Measurements from ENCODE around the gene CDC14B.

Gene CDC14B

GRCh38 chr9:96607971-96608370 is 11.7 kb downstream of the CDC14B start:
- Histone ChIP-seq H3K27me3 (ENCODE audit: insufficient read depth, poor library complexity, severe bottlenecking) (peaks cover 4% of the 10 kb centered on the region), H3K27ac (replicated peaks) (no peak overlapping the region), H3K4me3 (replicated peaks; ENCODE audit: insufficient read depth, low read length) (no peak overlapping the region)
- TF ChIP-seq CTCF (IDR thresholded peaks at IDR 0.05; ENCODE audit: insufficient read depth, low read length) (no peak), POLR2AphosphoS5 (IDR thresholded peaks at IDR 0.05; ENCODE audit: low read depth) (no peak), REST (IDR thresholded peaks at IDR 0.05; ENCODE audit: insufficient replicate concordance, low read depth) (no peak), GABPA (IDR thresholded peaks at IDR 0.05; ENCODE audit: low read depth) (no peak), SPI1 (IDR thresholded peaks at IDR 0.05; ENCODE audit: borderline replicate concordance, low read depth) (no peak)
- no peak for DNase-seq (ENCODE audit: low read depth in 1 of 2, low spot score in 1 of 2)

GRCh38 chr9:96605328-96605727 is 14.3 kb downstream of the CDC14B start:
- no peaks in the 10 kb centered on the region for H3K27me3 ChIP-seq (ENCODE audit: insufficient read depth, poor library complexity, severe bottlenecking)
- DNase-seq (ENCODE audit: low read depth in 1 of 2, low spot score in 1 of 2): no peak
- no peak for TF ChIP-seq SPI1 (IDR thresholded peaks at IDR 0.05; ENCODE audit: borderline replicate concordance, low read depth)
- H3K27ac ChIP-seq (replicated peaks): no peak overlapping the region
- H3K4me3 ChIP-seq (replicated peaks; ENCODE audit: insufficient read depth, low read length): no peak overlapping the region

- Histone ChIP-seq H3K4me3 (replicated peaks; ENCODE audit: insufficient read depth, low read length) (no peak overlapping the region), H3K27me3 (ENCODE audit: insufficient read depth, poor library complexity, severe bottlenecking) (no peaks in the 10 kb centered on the region), H3K27ac (replicated peaks) (no peak overlapping the region)
- DNase-seq (ENCODE audit: low read depth in 1 of 2, low spot score in 1 of 2): no peak
- TF ChIP-seq GABPA (IDR thresholded peaks at IDR 0.05; ENCODE audit: low read depth) (no peak), CTCF (IDR thresholded peaks at IDR 0.05; ENCODE audit: insufficient read depth, low read length) (no peak), POLR2AphosphoS5 (IDR thresholded peaks at IDR 0.05; ENCODE audit: low read depth) (no peak), REST (IDR thresholded peaks at IDR 0.05; ENCODE audit: insufficient replicate concordance, low read depth) (no peak), SPI1 (IDR thresholded peaks at IDR 0.05; ENCODE audit: borderline replicate concordance, low read depth) (no peak)
Observed at GRCh38 chr9:96604004-96604319, 15.7 kb downstream of the CDC14B start.

- no peak overlapping the region for H3K4me3 ChIP-seq (replicated peaks; ENCODE audit: insufficient read depth, low read length)
- no peaks in the 10 kb centered on the region for H3K27me3 ChIP-seq (ENCODE audit: insufficient read depth, poor library complexity, severe bottlenecking)
- DNase-seq (ENCODE audit: low read depth in 1 of 2, low spot score in 1 of 2): no peak
- H3K27ac ChIP-seq (replicated peaks): no peak overlapping the region
- no peak for TF ChIP-seq SPI1 (IDR thresholded peaks at IDR 0.05; ENCODE audit: borderline replicate concordance, low read depth)
- TF ChIP-seq GABPA (IDR thresholded peaks at IDR 0.05; ENCODE audit: low read depth): no peak
- TF ChIP-seq POLR2AphosphoS5 (IDR thresholded peaks at IDR 0.05; ENCODE audit: low read depth): no peak
Observed at GRCh38 chr9:96603305-96604003, 16.2 kb downstream of the CDC14B start.

GRCh38 chr9:96599298-96599697 is 20.3 kb downstream of the CDC14B start:
- no peak for DNase-seq (ENCODE audit: low read depth in 1 of 2, low spot score in 1 of 2)
- Histone ChIP-seq H3K27ac (replicated peaks) (no peak overlapping the region), H3K27me3 (ENCODE audit: insufficient read depth, poor library complexity, severe bottlenecking) (no peaks in the 10 kb centered on the region), H3K4me3 (replicated peaks; ENCODE audit: insufficient read depth, low read length) (no peak overlapping the region)
- TF ChIP-seq POLR2AphosphoS5 (IDR thresholded peaks at IDR 0.05; ENCODE audit: low read depth) (no peak), SPI1 (IDR thresholded peaks at IDR 0.05; ENCODE audit: borderline replicate concordance, low read depth) (no peak), REST (IDR thresholded peaks at IDR 0.05; ENCODE audit: insufficient replicate concordance, low read depth) (no peak), CTCF (IDR thresholded peaks at IDR 0.05; ENCODE audit: insufficient read depth, low read length) (no peak), GABPA (IDR thresholded peaks at IDR 0.05; ENCODE audit: low read depth) (no peak)

Measured in HL-60 (cell line).